IMR-90 (cell line): ENCODE results near the gene HEXIM1. TPM values are rescaled to one million over a fixed set of nuclear protein-coding genes. Genes with fewer than 3 reads are reported as not detected.

ENCODE experiments used
- ATAC-seq: fragments of 200-7000 bp; cut with Tn5 transposase; 2 replicates; pipeline ENCODE4 v1.9.1; 2020; ENCODE audit warnings: low read depth, mild to moderate bottlenecking, moderate library complexity
- BruUV-seq: library from RNA; stranded (reverse); fragments of 400-500 nt; replicated peaks from 2 replicates; lab custom pipeline; 2021; lab: Mats Ljungman, UMichigan
- CTCF ChIA-PET: fragments of 300-600 bp; formaldehyde crosslinking; extraction: SDS; loops from one replicate; lab custom pipeline; 2021; ENCODE audit warnings: antibody characterized with exemption; lab: Yijun Ruan, JAX
- POLR2A ChIA-PET: fragments of 300-600 bp; sonication (Branson Sonifier 250); formaldehyde crosslinking; loops from one replicate; lab custom pipeline; 2022; ENCODE audit warnings: antibody characterized with exemption; ENCODE audit not compliant: unreplicated experiment; lab: Charles Lee
- DNase-seq: peaks from one replicate; pipeline ENCODE4 v3.0.0; 2013
- H2AFZ ChIP-seq: replicated peaks from 2 replicates; pipeline ENCODE3; 2013; ENCODE audit warnings: low read length, mild to moderate bottlenecking; ENCODE audit not compliant: poor library complexity
- H2AK5ac ChIP-seq: 2 replicates; pipeline ENCODE4 v1.6.1; 2013; ENCODE audit warnings: low read depth, low read length, inconsistent platforms
- H2AK9ac ChIP-seq: replicated peaks from 2 replicates; pipeline ENCODE3; 2013; ENCODE audit warnings: mild to moderate bottlenecking, low read depth, low read length, moderate library complexity; ENCODE audit not compliant: poor library complexity
- H2BK120ac ChIP-seq: 2 replicates; pipeline ENCODE4 v1.6.1; 2013; ENCODE audit warnings: low read depth, low read length, inconsistent platforms
- H2BK15ac ChIP-seq: 3 replicates; pipeline ENCODE4 v1.6.1; 2013; ENCODE audit warnings: low read depth, low read length, inconsistent platforms
- H2BK20ac ChIP-seq: 2 replicates; pipeline ENCODE4 v1.6.1; 2013; ENCODE audit warnings: low read depth, mild to moderate bottlenecking, inconsistent platforms, low read length, moderate library complexity
- H2BK5ac ChIP-seq: 2 replicates; pipeline ENCODE4 v1.6.1; 2013; ENCODE audit warnings: mild to moderate bottlenecking, low read depth, low read length, inconsistent platforms; ENCODE audit not compliant: poor library complexity, severe bottlenecking
- H3K14ac ChIP-seq: replicated peaks from 2 replicates; pipeline ENCODE4 v1.6.1; 2013; ENCODE audit warnings: low read depth, low read length, inconsistent platforms
- H3K18ac ChIP-seq: 2 replicates; pipeline ENCODE4 v1.6.1; 2013; ENCODE audit warnings: low read depth, low read length, control low read depth
- H3K23ac ChIP-seq: 2 replicates; pipeline ENCODE4 v1.6.1; 2013; ENCODE audit warnings: low read depth, low read length, inconsistent platforms
- H3K27ac ChIP-seq: 2 replicates; pipeline ENCODE4 v1.5.1; 2013; ENCODE audit warnings: mild to moderate bottlenecking, control low read depth, low read length; ENCODE audit not compliant: insufficient read depth
- H3K27me3 ChIP-seq: 2 replicates; pipeline ENCODE4 v1.6.1; 2013; ENCODE audit warnings: low read length; ENCODE audit not compliant: control insufficient read depth, insufficient read depth
- H3K36me3 ChIP-seq: 2 replicates; pipeline ENCODE4 v1.6.1; 2013; ENCODE audit warnings: low read length, mixed read lengths; ENCODE audit not compliant: control insufficient read depth, insufficient read depth
- H3K4ac ChIP-seq: 2 replicates; pipeline ENCODE4 v1.6.1; 2013; ENCODE audit warnings: low read depth, low read length, inconsistent platforms
- H3K4me1 ChIP-seq: 2 replicates; pipeline ENCODE4 v1.6.1; 2013; ENCODE audit warnings: low read length, mixed read lengths; ENCODE audit not compliant: control insufficient read depth, insufficient read depth
- H3K4me2 ChIP-seq: 2 replicates; pipeline ENCODE4 v1.6.1; 2013; ENCODE audit warnings: low read depth, mild to moderate bottlenecking, control low read depth, low read length, moderate library complexity
- H3K4me3 ChIP-seq: 2 replicates; pipeline ENCODE4 v1.5.1; 2013; ENCODE audit warnings: low read depth, mild to moderate bottlenecking, control low read depth, low read length, moderate library complexity; ENCODE audit not compliant: insufficient read depth
- H3K56ac ChIP-seq: 2 replicates; pipeline ENCODE4 v1.6.1; 2013; ENCODE audit warnings: low read length, inconsistent platforms; ENCODE audit not compliant: insufficient read depth; ENCODE audit errors: extremely low read depth
- H3K79me1 ChIP-seq, 2 experiments: 2 replicates each; pipeline ENCODE4 v1.6.1; 2013; ENCODE audit warnings: low read length in 2 of 2, inconsistent platforms in 1 of 2, low read depth in 1 of 2
- H3K9ac ChIP-seq: 2 replicates; pipeline ENCODE4 v1.6.1; 2013; ENCODE audit warnings: low read depth, low read length, control low read depth
- H3K9me1 ChIP-seq: 2 replicates; pipeline ENCODE4 v1.6.1; 2013; ENCODE audit warnings: low read length, inconsistent platforms; ENCODE audit not compliant: insufficient read depth
- H3K9me3 ChIP-seq: 2 replicates; pipeline ENCODE4 v1.6.1; 2013; ENCODE audit warnings: low read length; ENCODE audit not compliant: control insufficient read depth, insufficient read depth
- H4K20me1 ChIP-seq: 2 replicates; pipeline ENCODE4 v1.6.1; 2013; ENCODE audit warnings: low read length, inconsistent platforms; ENCODE audit not compliant: insufficient read depth
- H4K5ac ChIP-seq: 2 replicates; pipeline ENCODE4 v1.6.1; 2013; ENCODE audit warnings: mild to moderate bottlenecking, low read depth, low read length, control low read depth
- H4K8ac ChIP-seq, 2 experiments: 2 replicates each; pipeline ENCODE4 v1.6.1; 2013; ENCODE audit warnings: low read depth in 2 of 2, low read length in 2 of 2, control low read depth in 1 of 2, inconsistent platforms in 1 of 2
- H4K91ac ChIP-seq: 2 replicates; pipeline ENCODE4 v1.6.1; 2013; ENCODE audit warnings: low read depth, low read length, inconsistent platforms; ENCODE audit not compliant: insufficient read depth
- BHLHE40 ChIP-seq: fragments of 150-350 bp; IDR thresholded peaks from 2 replicates; pipeline ENCODE4 v1.6.1; 2016; ENCODE audit warnings: mild to moderate bottlenecking, low read depth, low read length
- CEBPB ChIP-seq: IDR thresholded peaks from 2 replicates; pipeline ENCODE4 v1.6.1; 2012; ENCODE audit warnings: low read depth, low read length, improper control_type of control experiment
- FOS ChIP-seq: fragments of 150-350 bp; IDR thresholded peaks from 2 replicates; pipeline ENCODE4 v1.6.1; 2016; ENCODE audit warnings: low read depth, low read length
- MAFK ChIP-seq: IDR thresholded peaks from 2 replicates; pipeline ENCODE4 v1.6.1; 2012; ENCODE audit warnings: low read depth, low read length, improper control_type of control experiment
- MAZ ChIP-seq: IDR thresholded peaks from 2 replicates; pipeline ENCODE4 v1.6.1; 2012; ENCODE audit warnings: low read depth, mild to moderate bottlenecking, low read length, improper control_type of control experiment, moderate library complexity, borderline replicate concordance
- MXI1 ChIP-seq: IDR thresholded peaks from 2 replicates; pipeline ENCODE4 v1.6.1; 2012; ENCODE audit warnings: low read depth, mild to moderate bottlenecking, low read length, moderate library complexity, borderline replicate concordance
- NFE2L2 ChIP-seq: fragments of 150-350 bp; IDR thresholded peaks from 2 replicates; pipeline ENCODE4 v1.6.1; 2016; ENCODE audit warnings: low read depth, mild to moderate bottlenecking, low read length
- POLR2A ChIP-seq: IDR thresholded peaks from 2 replicates; pipeline ENCODE4 v1.6.1; 2012; ENCODE audit warnings: mild to moderate bottlenecking, low read depth, low read length
- RAD21 ChIP-seq: IDR thresholded peaks from 2 replicates; pipeline ENCODE4 v1.6.1; 2012; ENCODE audit warnings: low read length, improper control_type of control experiment
- RCOR1 ChIP-seq: IDR thresholded peaks from 2 replicates; pipeline ENCODE4 v1.6.1; 2012; ENCODE audit warnings: mild to moderate bottlenecking, low read length, improper control_type of control experiment; ENCODE audit not compliant: insufficient replicate concordance
- RFX5 ChIP-seq: IDR thresholded peaks from 2 replicates; pipeline ENCODE4 v1.8.0; 2012; ENCODE audit warnings: low read depth, mild to moderate bottlenecking, low read length, moderate library complexity
- SMC3 ChIP-seq: fragments of 150-350 bp; IDR thresholded peaks from 2 replicates; pipeline ENCODE4 v1.6.1; 2016; ENCODE audit warnings: low read depth, mild to moderate bottlenecking, antibody characterized with exemption, low read length, moderate library complexity
- WGBS, 2 experiments: methylation state at CpG; one replicate each; pipeline versions ENCODE4 v1.1.5 to v1.1.7; 2013; ENCODE audit warnings: missing lambda C conversion rate in 2 of 2; ENCODE audit not compliant: insufficient read length in 1 of 2; ENCODE audit errors: extremely low coverage in 2 of 2; 5-methylcytosine and 5-hydroxymethylcytosine counted together
- dilution Hi-C: fragments of 300-500 bp; cut with HindIII; formaldehyde crosslinking; loops from one replicate; pipeline ENCODE4 v1.14.3; 2018; ENCODE audit warnings: low sequenced_read_pairs; ENCODE audit not compliant: unreplicated experiment
- in situ Hi-C: fragments of 300-500 bp; cut with MboI; formaldehyde crosslinking; loops from 3 replicates; pipeline ENCODE4 v1.14.3; 2019; ENCODE audit warnings: low sequenced_read_pairs, inconsistent platforms, mixed read lengths
- intact Hi-C: fragments of 100-400 bp; cut with micrococcal nuclease; formaldehyde crosslinking; loops from 2 replicates; pipeline ENCODE4 v1.10.0; 2022
- polyA plus RNA-seq, 3 experiments: library from polyadenylated mRNA; depleted of rRNA; stranded (reverse); fragments of >200 nt; gene quantifications; 2 replicates each; pipeline ENCODE4 v1.2.3, GENCODE V29; 2012; ENCODE audit warnings: low replicate concordance in 1 of 3
- total RNA-seq: library from RNA; depleted of rRNA; stranded (reverse); fragments of >200 nt; gene quantifications from 2 replicates; pipeline ENCODE4 v1.2.3, GENCODE V29; 2012
- TF ChIP-seq, protein P1 (sequence below): fragments of 150-350 bp; IDR thresholded peaks from 2 replicates; pipeline ENCODE4 v1.6.1; 2017; ENCODE audit warnings: mild to moderate bottlenecking, antibody characterized with exemption, low read length, low read depth
- TF ChIP-seq, protein P2 (sequence below): conservative IDR thresholded peaks from 2 replicates; pipeline ENCODE4 v1.5.1; 2012; ENCODE audit warnings: mild to moderate bottlenecking, low read depth, low read length, improper control_type of control experiment

HEXIM1 gene
- total and polyA plus RNA-seq, 2 of the 4 experiments (the other 2 are of a cell fraction): 5.9 to 14.5 TPM

DNA sequence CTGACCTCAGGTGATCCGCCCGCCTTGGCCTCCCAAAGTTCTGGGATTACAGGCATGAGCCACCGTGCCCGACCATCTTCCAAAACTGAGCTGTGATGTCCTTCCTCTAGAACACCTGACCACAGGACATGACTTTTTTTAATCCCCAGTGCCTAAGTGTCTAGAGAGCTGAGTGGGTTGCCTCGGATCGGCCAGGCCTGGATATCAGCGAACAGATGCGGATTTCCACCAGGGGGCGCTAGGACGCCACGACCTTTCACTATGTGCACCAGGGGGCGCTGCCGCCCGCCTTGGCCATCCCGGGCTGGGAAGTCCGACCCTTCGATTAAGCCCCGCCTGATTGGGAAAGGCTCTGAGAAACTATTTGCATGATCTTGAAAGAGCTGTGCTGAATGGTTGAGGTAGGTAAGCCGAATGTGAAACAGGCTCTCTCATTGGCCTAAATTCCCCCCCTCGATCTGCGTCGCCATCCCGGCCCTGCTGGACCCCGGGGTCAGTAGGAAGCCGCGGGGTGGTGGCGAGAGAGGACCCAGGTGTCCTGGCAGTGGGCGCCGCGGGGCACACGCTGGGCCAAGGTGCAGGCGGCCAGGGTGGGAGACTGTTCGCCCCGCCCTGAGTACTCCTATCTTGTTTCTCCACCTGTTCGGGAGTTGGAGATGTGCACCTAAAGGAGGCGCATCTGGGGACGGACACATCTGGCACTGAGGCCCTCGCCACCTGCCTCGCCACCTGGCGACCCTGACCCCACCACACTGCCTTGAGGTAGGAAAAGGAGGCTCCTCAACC, 12.9 kb upstream of the HEXIM1 start, which contains the start of gene ACBD4:
Gene ACBD4, plus strand, starts transcription at position 496 of the 786 bp plus-strand sequence. CDS start 458 bp downstream, outside the sequence.
- peak within 1 kb of the TSS; percentile 44 for H3K9ac ChIP-seq
- intact Hi-C loops (loop anchor here (1.0 kb wide), 2 partner anchors 26 to 62 kb away; partner anchors contain the start of gene HEXIM2), in situ Hi-C loops (loop anchor here (5.0 kb wide), 1 partner anchor 62 kb away; no protein-coding TSS in a partner anchor), dilution Hi-C loops (no loop called here)
- ATAC-seq (peak; percentile 71), DNase-seq (peak; percentile 97)
- WGBS, 2 experiments: 9% methylated on average over 21 of the region's 40 CpGs; no CpG with 5 or more reads in 1 of the 2 experiments
- H3K23ac ChIP-seq: peak within 1 kb of the TSS; percentile 11; the same call in 1 of the 2 replicates
- H3K9me3 ChIP-seq: no peaks in the 10 kb centered on the region
- H4K5ac ChIP-seq: peak within 1 kb of the TSS; percentile 5
- H2AFZ ChIP-seq: peak within 1 kb of the TSS; percentile 91
- ChIA-PET CTCF (interaction anchor here (0.6 to 2.3 kb wide), 43 partner anchors 9 to 289 kb away, joined by 3 to 59 read pairs (median 4); partner anchors contain the start of genes HEXIM1, HEXIM2 and MAP3K14), POLR2A (interaction anchor here (0.6 to 2.4 kb wide), 4 partner anchors 13 to 86 kb away, joined by 3 to 33 read pairs (median 6); partner anchors contain the start of genes HEXIM1 and HEXIM2)
- H2BK120ac ChIP-seq: peak within 1 kb of the TSS; percentile 15; the same call in 1 of the 2 replicates
- no peaks in the 10 kb centered on the region for H3K27me3 ChIP-seq
- peaks cover 2% of the 10 kb centered on the region; the same call in 1 of the 2 replicates for H3K36me3 ChIP-seq
- H2AK5ac ChIP-seq: peak within 1 kb of the TSS; percentile 71
- peaks cover 14 to 24% of the 10 kb centered on the region in 2 experiments; a peak in 3 of 4 replicates for H3K79me1 ChIP-seq
- H3K4ac ChIP-seq: peak within 1 kb of the TSS; percentile 81
- H2BK5ac ChIP-seq: no peak within 1 kb of the TSS
- H3K4me1 ChIP-seq: peaks cover 15% of the 10 kb centered on the region
- peak within 1 kb of the TSS; percentile 71 for H3K14ac ChIP-seq
- H3K56ac ChIP-seq: peak within 1 kb of the TSS; percentile 45; the same call in 1 of the 2 replicates
- peak within 1 kb of the TSS; percentile 55 to 91 for H4K8ac ChIP-seq
- peaks cover 9% of the 10 kb centered on the region; the same call in 1 of the 2 replicates for H4K20me1 ChIP-seq
- H4K91ac ChIP-seq: peak within 1 kb of the TSS; percentile 29; the same call in 1 of the 2 replicates
- H2AK9ac ChIP-seq: peak within 1 kb of the TSS; percentile 92
- peaks cover 10% of the 10 kb centered on the region for H3K9me1 ChIP-seq
- H2BK15ac ChIP-seq: no peak within 1 kb of the TSS
- no TSS peak for BruUV-seq
- H3K18ac ChIP-seq: no peak within 1 kb of the TSS
- peak within 1 kb of the TSS; percentile 75 for H3K4me2 ChIP-seq
- H2BK20ac ChIP-seq: no peak within 1 kb of the TSS
- H3K27ac ChIP-seq: peak within 1 kb of the TSS; percentile 4
- H3K4me3 ChIP-seq: peak within 1 kb of the TSS; percentile 47
- no peak for TF ChIP-seq MXI1
- TF ChIP-seq MAFK: peak; percentile 39; the same call in 1 of the 2 replicates
- peak; percentile 100 for TF ChIP-seq SMC3
- TF ChIP-seq NFE2L2: no peak
- no peak for TF ChIP-seq RFX5
- 0 out of 2 replicates have a peak, but pooled peaks have one; percentile 47 for TF ChIP-seq POLR2A
- no peak for TF ChIP-seq RCOR1
- TF ChIP-seq BHLHE40: no peak
- TF ChIP-seq FOS: 0 out of 2 replicates have a peak, but pooled peaks have one; percentile 38
- TF ChIP-seq, protein P1, sequence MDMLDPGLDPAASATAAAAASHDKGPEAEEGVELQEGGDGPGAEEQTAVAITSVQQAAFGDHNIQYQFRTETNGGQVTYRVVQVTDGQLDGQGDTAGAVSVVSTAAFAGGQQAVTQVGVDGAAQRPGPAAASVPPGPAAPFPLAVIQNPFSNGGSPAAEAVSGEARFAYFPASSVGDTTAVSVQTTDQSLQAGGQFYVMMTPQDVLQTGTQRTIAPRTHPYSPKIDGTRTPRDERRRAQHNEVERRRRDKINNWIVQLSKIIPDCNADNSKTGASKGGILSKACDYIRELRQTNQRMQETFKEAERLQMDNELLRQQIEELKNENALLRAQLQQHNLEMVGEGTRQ: no peak
- peak; percentile 93 for TF ChIP-seq CEBPB
- peak; percentile 53; the same call in 1 of the 2 replicates for TF ChIP-seq MAZ
- TF ChIP-seq RAD21: peak; percentile 99
- TF ChIP-seq, protein P2, sequence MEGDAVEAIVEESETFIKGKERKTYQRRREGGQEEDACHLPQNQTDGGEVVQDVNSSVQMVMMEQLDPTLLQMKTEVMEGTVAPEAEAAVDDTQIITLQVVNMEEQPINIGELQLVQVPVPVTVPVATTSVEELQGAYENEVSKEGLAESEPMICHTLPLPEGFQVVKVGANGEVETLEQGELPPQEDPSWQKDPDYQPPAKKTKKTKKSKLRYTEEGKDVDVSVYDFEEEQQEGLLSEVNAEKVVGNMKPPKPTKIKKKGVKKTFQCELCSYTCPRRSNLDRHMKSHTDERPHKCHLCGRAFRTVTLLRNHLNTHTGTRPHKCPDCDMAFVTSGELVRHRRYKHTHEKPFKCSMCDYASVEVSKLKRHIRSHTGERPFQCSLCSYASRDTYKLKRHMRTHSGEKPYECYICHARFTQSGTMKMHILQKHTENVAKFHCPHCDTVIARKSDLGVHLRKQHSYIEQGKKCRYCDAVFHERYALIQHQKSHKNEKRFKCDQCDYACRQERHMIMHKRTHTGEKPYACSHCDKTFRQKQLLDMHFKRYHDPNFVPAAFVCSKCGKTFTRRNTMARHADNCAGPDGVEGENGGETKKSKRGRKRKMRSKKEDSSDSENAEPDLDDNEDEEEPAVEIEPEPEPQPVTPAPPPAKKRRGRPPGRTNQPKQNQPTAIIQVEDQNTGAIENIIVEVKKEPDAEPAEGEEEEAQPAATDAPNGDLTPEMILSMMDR: peak; percentile 100; the same call in 1 of the 2 replicates
